ENCODE results near the gene MACF1. TPM values are rescaled to one million over a fixed set of nuclear protein-coding genes. Genes with fewer than 3 reads are reported as not detected.
"Not testable (repeated sequence)": the region's sequence is repeated elsewhere in the genome, so short reads cannot be mapped to it uniquely, and the experiment has no call there.

Gene MACF1
- total and polyA plus RNA-seq, 2 experiments from 2014 or later: 80.4 to 261 TPM

DNA sequence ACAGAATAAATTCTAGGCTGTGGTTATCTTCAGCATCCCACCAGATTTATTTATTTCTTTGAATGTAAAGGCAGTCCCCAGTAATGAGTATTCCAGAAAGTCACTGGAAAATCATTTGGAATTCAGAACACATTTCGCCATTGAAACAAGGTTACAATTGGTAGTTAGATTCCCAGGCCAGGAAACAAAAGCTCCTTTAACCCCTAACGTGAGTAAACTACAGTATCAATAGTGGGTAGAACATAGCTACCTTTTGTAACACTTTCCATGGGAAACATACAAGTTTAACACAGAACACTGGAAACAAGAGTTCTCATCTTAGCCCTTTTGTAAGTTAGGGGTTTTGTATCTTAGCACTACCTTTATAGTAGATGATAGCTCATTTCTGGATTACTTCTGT lies 233.5 kb downstream of the MACF1 start:
- TF ChIP-seq, protein P1, sequence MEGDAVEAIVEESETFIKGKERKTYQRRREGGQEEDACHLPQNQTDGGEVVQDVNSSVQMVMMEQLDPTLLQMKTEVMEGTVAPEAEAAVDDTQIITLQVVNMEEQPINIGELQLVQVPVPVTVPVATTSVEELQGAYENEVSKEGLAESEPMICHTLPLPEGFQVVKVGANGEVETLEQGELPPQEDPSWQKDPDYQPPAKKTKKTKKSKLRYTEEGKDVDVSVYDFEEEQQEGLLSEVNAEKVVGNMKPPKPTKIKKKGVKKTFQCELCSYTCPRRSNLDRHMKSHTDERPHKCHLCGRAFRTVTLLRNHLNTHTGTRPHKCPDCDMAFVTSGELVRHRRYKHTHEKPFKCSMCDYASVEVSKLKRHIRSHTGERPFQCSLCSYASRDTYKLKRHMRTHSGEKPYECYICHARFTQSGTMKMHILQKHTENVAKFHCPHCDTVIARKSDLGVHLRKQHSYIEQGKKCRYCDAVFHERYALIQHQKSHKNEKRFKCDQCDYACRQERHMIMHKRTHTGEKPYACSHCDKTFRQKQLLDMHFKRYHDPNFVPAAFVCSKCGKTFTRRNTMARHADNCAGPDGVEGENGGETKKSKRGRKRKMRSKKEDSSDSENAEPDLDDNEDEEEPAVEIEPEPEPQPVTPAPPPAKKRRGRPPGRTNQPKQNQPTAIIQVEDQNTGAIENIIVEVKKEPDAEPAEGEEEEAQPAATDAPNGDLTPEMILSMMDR (IDR thresholded peaks at IDR 0.05; ENCODE audit: low read depth, low read length): no peak
- Histone ChIP-seq H3K4me1 (ENCODE audit: low read depth) (peaks cover 8% of the 10 kb centered on the region), H3K27ac (no peak overlapping the region)

DNA sequence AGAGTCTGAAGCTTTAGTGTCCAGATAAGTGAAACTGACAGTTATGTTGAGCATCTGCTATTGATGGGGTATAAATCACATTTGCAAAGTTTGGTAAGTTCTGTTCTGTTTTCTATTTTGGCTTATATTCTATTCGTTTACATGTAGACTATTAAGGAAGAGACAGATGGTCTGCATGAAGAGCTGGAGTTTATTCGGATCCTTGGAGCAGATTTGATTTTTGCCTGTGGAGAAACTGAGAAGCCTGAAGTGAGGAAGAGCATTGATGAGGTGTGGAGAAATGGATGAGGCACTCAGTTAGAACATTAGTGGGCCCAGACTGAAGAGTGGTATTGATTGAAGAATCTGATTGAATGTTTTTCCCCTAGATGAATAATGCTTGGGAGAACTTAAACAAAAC lies 236.4 kb downstream of the MACF1 start:
- TF ChIP-seq, protein P1 (IDR thresholded peaks at IDR 0.05; ENCODE audit: low read depth, low read length): no peak
- Histone ChIP-seq H3K9me3 (ENCODE audit: low read depth) (no peaks in the 10 kb centered on the region), H3K27ac (peak overlapping the region; percentile 20), H3K4me3 (no peak overlapping the region), H3K36me3 (peaks cover 86% of the 10 kb centered on the region), H3K27me3 (no peaks in the 10 kb centered on the region), H3K4me1 (ENCODE audit: low read depth) (no peaks in the 10 kb centered on the region)
- DNase-seq (ENCODE audit: low read depth in 1 of 2, low spot score in 1 of 2): no peak

More for the DNA sequence above, 233.5 kb downstream of the MACF1 start:
- no peak overlapping the region for H3K4me3 ChIP-seq
- no peak for DNase-seq (ENCODE audit: low read depth in 1 of 2, low spot score in 1 of 2)
- peaks cover 85% of the 10 kb centered on the region for H3K36me3 ChIP-seq
- H3K27me3 ChIP-seq: no peaks in the 10 kb centered on the region
- H3K9me3 ChIP-seq (ENCODE audit: low read depth): no peaks in the 10 kb centered on the region

DNA sequence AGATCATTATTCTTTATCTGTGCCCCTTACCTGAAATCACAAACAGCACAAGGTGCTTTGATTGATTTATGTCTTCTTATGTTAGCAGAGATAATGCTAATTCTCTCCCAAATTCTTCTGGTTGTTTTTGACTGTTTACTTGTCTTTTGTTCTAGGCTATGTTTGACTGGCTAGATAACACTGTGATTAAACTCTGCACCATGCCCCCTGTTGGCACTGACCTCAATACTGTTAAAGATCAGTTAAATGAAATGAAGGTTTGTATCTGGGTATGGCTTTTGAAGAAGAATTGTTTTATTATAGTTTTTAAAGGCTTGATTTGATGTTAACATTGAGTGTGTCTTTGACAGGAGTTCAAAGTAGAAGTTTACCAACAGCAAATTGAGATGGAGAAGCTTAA lies 237.3 kb downstream of the MACF1 start:
- Histone ChIP-seq H3K27ac (no peak overlapping the region), H3K4me1 (ENCODE audit: low read depth) (no peaks in the 10 kb centered on the region), H3K27me3 (no peaks in the 10 kb centered on the region), H3K36me3 (peaks cover 85% of the 10 kb centered on the region), H3K9me3 (ENCODE audit: low read depth) (no peaks in the 10 kb centered on the region), H3K4me3 (no peak overlapping the region)
- DNase-seq (ENCODE audit: low read depth in 1 of 2, low spot score in 1 of 2): no peak
- TF ChIP-seq, protein P1 (IDR thresholded peaks at IDR 0.05; ENCODE audit: low read depth, low read length): no peak

GRCh38 chr1:39445573-39445972 lies 241.1 kb downstream of the MACF1 start:
- H3K4me1 ChIP-seq (ENCODE audit: low read depth): no peaks in the 10 kb centered on the region
- no peak overlapping the region for H3K4me3 ChIP-seq
- no peaks in the 10 kb centered on the region for H3K27me3 ChIP-seq
- H3K9me3 ChIP-seq (ENCODE audit: low read depth): no peaks in the 10 kb centered on the region
- no peak for DNase-seq (ENCODE audit: low read depth in 1 of 2, low spot score in 1 of 2)
- H3K36me3 ChIP-seq: peaks cover 87% of the 10 kb centered on the region
- TF ChIP-seq, protein P1 (IDR thresholded peaks at IDR 0.05; ENCODE audit: low read depth, low read length): no peak
- no peak overlapping the region for H3K27ac ChIP-seq

DNA sequence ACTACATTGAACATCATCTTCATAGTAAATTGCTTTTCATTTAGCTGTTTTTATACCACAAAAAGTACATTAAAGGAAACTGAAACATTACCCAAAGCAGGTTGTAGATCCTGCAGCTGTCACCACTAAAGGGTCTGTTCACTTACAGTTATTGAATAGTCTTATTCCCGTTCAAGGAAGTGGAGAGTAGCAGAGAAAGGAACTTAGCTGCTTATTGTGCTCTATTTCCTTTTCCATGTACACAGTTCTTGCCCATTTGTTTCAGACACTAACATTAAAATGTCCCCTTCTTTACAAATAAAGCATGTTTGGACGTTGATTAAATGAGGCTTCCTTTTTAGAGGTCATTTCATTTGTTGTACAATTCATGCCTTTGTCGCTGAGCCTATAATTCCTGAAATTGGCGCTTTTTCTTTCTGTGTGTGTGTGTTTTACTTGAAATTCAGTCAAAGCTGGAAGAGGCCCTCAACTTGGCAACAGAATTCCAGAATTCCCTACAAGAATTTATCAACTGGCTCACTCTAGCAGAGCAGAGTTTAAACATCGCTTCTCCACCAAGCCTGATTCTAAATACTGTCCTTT lies 242.6 kb downstream of the MACF1 start:
- TF ChIP-seq, protein P1 (IDR thresholded peaks at IDR 0.05; ENCODE audit: low read depth, low read length): no peak
- H3K4me3 ChIP-seq: no peak overlapping the region
- H3K4me1 ChIP-seq (ENCODE audit: low read depth): no peaks in the 10 kb centered on the region
- H3K27me3 ChIP-seq: no peaks in the 10 kb centered on the region
- H3K9me3 ChIP-seq (ENCODE audit: low read depth): no peaks in the 10 kb centered on the region
- no peak for DNase-seq (ENCODE audit: low read depth in 1 of 2, low spot score in 1 of 2)
- peaks cover 86% of the 10 kb centered on the region for H3K36me3 ChIP-seq
- H3K27ac ChIP-seq: peak overlapping the region; percentile 17

DNA sequence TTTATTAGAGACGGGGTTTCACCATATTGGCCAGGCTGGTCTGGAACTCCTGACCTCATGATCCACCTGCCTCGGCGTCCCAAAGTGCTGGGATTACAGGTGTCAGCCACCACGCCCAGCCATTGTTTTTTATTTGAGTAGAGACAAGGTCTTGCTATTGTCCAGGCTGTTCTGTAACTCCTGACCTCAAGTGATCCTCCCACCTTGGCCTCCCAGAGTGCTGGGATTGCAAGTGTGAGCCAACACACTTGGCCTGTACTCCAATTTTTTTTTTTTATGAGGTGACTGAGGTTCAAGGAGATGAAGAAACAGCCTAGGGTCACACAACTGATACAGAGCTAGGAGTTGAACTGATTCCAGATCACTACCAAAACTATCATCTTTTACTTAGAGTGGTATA lies 245.5 kb downstream of the MACF1 start:
- DNase-seq (ENCODE audit: low read depth in 1 of 2, low spot score in 1 of 2): peak in 1 of 2 donors; percentile 44
- H3K4me1 ChIP-seq (ENCODE audit: low read depth); H3K4me3 ChIP-seq; H3K9me3 ChIP-seq (ENCODE audit: low read depth); H3K27ac ChIP-seq; H3K27me3 ChIP-seq: not testable (repeated sequence)
- peaks cover 88% of the 10 kb centered on the region for H3K36me3 ChIP-seq

Measured in cardiac muscle cell (in vitro differentiated cells and primary cell).